Measurements from ENCODE around the gene NCOR1. TPM values are rescaled to one million over a fixed set of nuclear protein-coding genes. Genes with fewer than 3 reads are reported as not detected.

The NCOR1 gene
- total and polyA plus RNA-seq, 10 of the 15 experiments (the other 5 are each of a cell fraction or from before 2014, with no cell fraction given), result 34.5 to 135 (median 82.9) TPM

GRCh38 chr17:16122697-16123434, 92.5 kb downstream of the NCOR1 start (continued):
- no peak for TF ChIP-seq BHLHE40 (IDR thresholded peaks at IDR 0.05; ENCODE audit: borderline replicate concordance in 1 of 2, low read depth in 2 of 2, low read length in 1 of 2)

GRCh38 chr17:16121915-16122314, 93.4 kb downstream of the NCOR1 start:
- ChIA-PET SMC1A (ENCODE audit: uncharacterized antibody, unreplicated experiment) (interaction anchor here (1.2 kb wide), 1 partner anchor 49 kb away, joined by 3 read pairs; no protein-coding TSS in a partner anchor), CTCF (no interaction called here), RAD21 (ENCODE audit: unreplicated experiment) (no interaction called here), POLR2A (interaction anchor here (0.6 kb wide), 1 partner anchor 1699 kb away, joined by 3 read pairs; no protein-coding TSS in a partner anchor)
- Histone ChIP-seq H3K4me2 (ENCODE audit: control insufficient read depth, insufficient read depth) (no peak overlapping the region), H3K27me3 (replicated peaks in 1 of 2; ENCODE audit: control insufficient read depth in 2 of 2, insufficient read depth in 2 of 2, low read length in 1 of 2) (no peaks in the 10 kb centered on the region), H3K9me3 (replicated peaks; ENCODE audit: control insufficient read depth, insufficient read depth, low read length) (no peaks in the 10 kb centered on the region), H3K9ac (ENCODE audit: control insufficient read depth, insufficient read depth, low read length) (no peak overlapping the region), H3K36me3 (ENCODE audit: control insufficient read depth in 2 of 2, insufficient read depth in 2 of 2, low read length in 1 of 2) (peaks cover 5 to 24% of the 10 kb centered on the region in 2 experiments), H3K4me1 (ENCODE audit: control insufficient read depth, insufficient read depth, low read length) (no peaks in the 10 kb centered on the region), H2AFZ (ENCODE audit: control insufficient read depth, low read depth, low read length) (no peak overlapping the region), H4K20me1 (ENCODE audit: control insufficient read depth, insufficient read depth) (no peaks in the 10 kb centered on the region), H3K79me2 (ENCODE audit: control insufficient read depth, insufficient read depth, low read length) (no peaks in the 10 kb centered on the region), H3K4me3 (no peak overlapping the region), H3K27ac (ENCODE audit: control insufficient read depth, insufficient read depth) (no peak overlapping the region)
- WGBS (ENCODE audit: insufficient coverage, insufficient replicate concordance, low lambda C conversion rate, missing lambda C conversion rate), result 45% methylated on average over 2 of the region's 2 CpGs
- intact Hi-C loops (cut with micrococcal nuclease; ENCODE audit: unreplicated experiment), result no loop called here
- BruUV-seq (replicated peaks), result no TSS peak
- ATAC-seq (no peak), FAIRE-seq (no peak), DNase-seq (ENCODE audit: low read depth, low spot score) (no peak)
- in situ Hi-C loops (cut with MboI), result no loop called here
- TF ChIP-seq TCF12 (IDR thresholded peaks at IDR 0.05; ENCODE audit: low read depth, low read length) (no peak), KAT2A (conservative IDR thresholded peaks at IDR 0.05; ENCODE audit: control insufficient read depth, low read depth, low read length) (no peak), CBX3 (IDR thresholded peaks at IDR 0.05; ENCODE audit: borderline replicate concordance, low read depth) (no peak), PAX5 (IDR thresholded peaks at IDR 0.05; ENCODE audit: borderline replicate concordance, low read depth, low read length) (no peak), RBBP5 (conservative IDR thresholded peaks at IDR 0.05) (no peak), BRCA1 (IDR thresholded peaks at IDR 0.05; ENCODE audit: low read depth, low read length) (no peak), RAD21 (IDR thresholded peaks at IDR 0.05; ENCODE audit: insufficient read depth, low read depth, low read length) (no peak), REST (IDR thresholded peaks at IDR 0.05; ENCODE audit: low read depth, low read length) (no peak), JUND (IDR thresholded peaks at IDR 0.05; ENCODE audit: low read depth, low read length) (no peak), CTCF (IDR thresholded peaks at IDR 0.05 in 2 of 3, conservative IDR thresholded peaks at IDR 0.05 in 1 of 3; ENCODE audit: control insufficient read depth in 2 of 3, extremely low read depth in 1 of 3, insufficient read depth in 1 of 3, low read depth in 3 of 3, low read length in 3 of 3) (no peak), MXI1 (IDR thresholded peaks at IDR 0.05; ENCODE audit: low read depth, low read length) (no peak), NR2F1 (conservative IDR thresholded peaks at IDR 0.05) (no peak), CBX5 (IDR thresholded peaks at IDR 0.05; ENCODE audit: low read depth) (no peak), TCF7 (IDR thresholded peaks at IDR 0.05; ENCODE audit: borderline replicate concordance) (no peak), BACH1 (IDR thresholded peaks at IDR 0.05; ENCODE audit: borderline replicate concordance) (no peak), SIX5 (IDR thresholded peaks at IDR 0.05; ENCODE audit: low read depth, low read length, severe bottlenecking) (no peak), MTA3 (IDR thresholded peaks at IDR 0.05; ENCODE audit: borderline replicate concordance, low read length) (no peak), ATF7 (IDR thresholded peaks at IDR 0.05; ENCODE audit: low read depth) (no peak)

Measured in GM12878 (cell line).